ENCODE measurements around the gene ANKRD61. TPM values are rescaled to one million over a fixed set of nuclear protein-coding genes. Genes with fewer than 3 reads are reported as not detected.
"Not testable (repeated sequence)": the region's sequence is repeated elsewhere in the genome, so short reads cannot be mapped to it uniquely, and the experiment has no call there.

ANKRD61 gene
- polyA plus RNA-seq, 4 donors = 0.25 to 2.6 (median 0.67) TPM; not detected in 1

DNA sequence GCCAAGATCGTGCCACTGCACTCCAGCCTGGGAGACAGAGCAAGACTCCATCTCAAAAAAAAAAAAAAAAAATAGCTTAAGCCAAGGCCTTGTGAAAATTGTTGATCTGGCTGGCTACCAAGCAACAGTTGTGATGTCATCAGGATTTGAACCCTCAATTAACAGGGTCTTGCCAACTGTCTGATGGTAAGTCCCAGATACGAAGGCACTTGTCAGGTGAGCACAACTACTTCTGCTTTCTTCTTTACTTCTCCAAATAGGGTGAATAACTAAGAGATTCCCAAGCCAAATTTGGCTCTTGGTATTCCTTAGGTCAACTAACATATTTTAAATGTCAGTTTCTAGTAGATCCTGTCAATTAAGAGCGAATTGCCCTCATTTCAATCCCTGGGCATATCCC is 47.4 kb downstream of the ANKRD61 start:
- DNase-seq (no peak), FAIRE-seq (no peak)
- Histone ChIP-seq H3K36me3 (ENCODE audit: control insufficient read depth in 3 of 3, insufficient read depth in 2 of 3, low read depth in 1 of 3, low read length in 3 of 3) (no peaks in the 10 kb centered on the region), H3K4me3 (ENCODE audit: low read depth in 1 of 3, low read length in 3 of 3) (no peak overlapping the region), H3K27ac (ENCODE audit: low read depth in 1 of 3, low read length in 2 of 3) (no peak overlapping the region), H3K9me3 (ENCODE audit: control insufficient read depth in 2 of 2, insufficient read depth in 1 of 2, low read depth in 1 of 2, low read length in 1 of 2) (no peaks in the 10 kb centered on the region), H3K4me1 (ENCODE audit: control insufficient read depth in 3 of 3, insufficient read depth in 2 of 3, low read depth in 1 of 3, low read length in 2 of 3) (no peaks in the 10 kb centered on the region), H3K27me3 (ENCODE audit: control insufficient read depth in 3 of 3, insufficient read depth in 3 of 3, low read length in 3 of 3) (no peaks in the 10 kb centered on the region)
- 86 to 92% (median 89%) methylated on average over 2 to 3 of the region's 3 CpGs for WGBS, 3 donors

DNA sequence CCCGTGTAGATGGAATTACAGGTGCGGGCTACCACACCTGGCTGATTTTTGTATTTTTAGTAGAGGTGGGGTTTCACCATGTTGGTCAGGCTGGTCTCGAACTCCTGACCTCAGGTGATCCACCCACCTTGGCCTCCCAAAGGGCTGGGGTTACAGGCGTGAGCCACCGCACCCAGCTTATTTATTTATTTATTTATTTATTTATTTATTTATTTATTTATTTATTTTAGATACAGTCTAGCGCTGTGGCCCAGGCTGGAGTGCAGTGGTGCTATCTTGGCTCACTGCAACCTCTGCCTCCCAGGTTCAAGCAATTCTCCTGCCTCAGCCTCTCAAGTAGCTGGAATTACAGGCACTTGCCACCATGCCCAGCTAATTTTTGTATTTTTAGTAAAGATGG is 51.9 kb downstream of the ANKRD61 start:
- H3K27ac ChIP-seq (ENCODE audit: low read depth in 1 of 3, low read length in 2 of 3); H3K9me3 ChIP-seq (ENCODE audit: control insufficient read depth in 2 of 2, insufficient read depth in 1 of 2, low read depth in 1 of 2, low read length in 1 of 2); H3K4me3 ChIP-seq (ENCODE audit: low read depth in 1 of 3, low read length in 3 of 3); DNase-seq; H3K27me3 ChIP-seq (ENCODE audit: control insufficient read depth in 3 of 3, insufficient read depth in 3 of 3, low read length in 3 of 3); H3K36me3 ChIP-seq (ENCODE audit: control insufficient read depth in 3 of 3, insufficient read depth in 2 of 3, low read depth in 1 of 3, low read length in 3 of 3); FAIRE-seq; H3K4me1 ChIP-seq (ENCODE audit: control insufficient read depth in 3 of 3, insufficient read depth in 2 of 3, low read depth in 1 of 3, low read length in 2 of 3): not testable (repeated sequence)
- 90 to 98% (median 92%) methylated on average over 6 of the region's 6 CpGs for WGBS, 3 donors

Other genes with a start within 250 kb of the ANKRD61 start
- 10 to 100 TPM in 2 of 4 donors, 1 to 10 TPM in 2; 5.8 to 19.7 (median 8.4) TPM for gene RNF216, start 249.7 kb upstream of the ANKRD61 start, polyA plus RNA-seq
- gene OCM, start 150.6 kb upstream of the ANKRD61 start, polyA plus RNA-seq = 1 to 10 TPM in 2 of 4 donors, under 1 TPM in 1, not detected in 1; 0.34 to 1.9 (median 1.3) TPM
- 10 to 100 TPM; 43.8 to 82.7 (median 51.5) TPM for gene CCZ1, start 132.6 kb upstream of the ANKRD61 start, polyA plus RNA-seq
- gene RSPH10B, start 60.7 kb upstream of the ANKRD61 start, polyA plus RNA-seq = under 1 TPM in 3 of 4 donors, not detected in 1; 0.07 to 0.27 (median 0.19) TPM
- gene PMS2, start 22.3 kb upstream of the ANKRD61 start, polyA plus RNA-seq = 1 to 10 TPM; 5.4 to 9.2 (median 6.0) TPM
- 10 to 100 TPM; 19.9 to 75.3 (median 68.3) TPM for gene AIMP2, start 22.1 kb upstream of the ANKRD61 start, polyA plus RNA-seq
- 10 to 100 TPM; 35.4 to 77.5 (median 46.2) TPM for gene EIF2AK1, start 27.8 kb downstream of the ANKRD61 start, polyA plus RNA-seq
- gene USP42, start 73.6 kb downstream of the ANKRD61 start, polyA plus RNA-seq = 1 to 10 TPM; 4.4 to 9.3 (median 6.8) TPM
- 10 to 100 TPM; 21.3 to 27.3 (median 24.4) TPM for gene CYTH3, start 241.2 kb downstream of the ANKRD61 start, polyA plus RNA-seq

Data from small intestine (tissue), 7 donors.